ENCODE measurements around the gene UIMC1. TPM values are rescaled to one million over a fixed set of nuclear protein-coding genes. Genes with fewer than 3 reads are reported as not detected.

The UIMC1 gene
- total RNA-seq, 1 donor from 2014 or later = 45.2 TPM

- H3K9me3 Mint-ChIP-seq = no peaks in the 10 kb centered on the region
- TF ChIP-seq CTCF (IDR thresholded peaks at IDR 0.05; ENCODE audit: unreplicated experiment) = no peak
- no peak overlapping the region for H3K4me3 Mint-ChIP-seq
- DNase-seq (ENCODE audit: low spot score in 2 of 2, unreplicated experiment in 2 of 2) = no peak
- H3K4me1 Mint-ChIP-seq = no peaks in the 10 kb centered on the region
- no peak overlapping the region for H3K27ac Mint-ChIP-seq
- H3K27me3 Mint-ChIP-seq (ENCODE audit: low read depth) = no peaks in the 10 kb centered on the region
- H3K36me3 Mint-ChIP-seq = peaks cover 27% of the 10 kb centered on the region
Measured at GRCh38 chr5:177043114-177043513, 36.5 kb upstream of the UIMC1 start.

- Mint-ChIP-seq H3K27me3 (ENCODE audit: low read depth) (no peaks in the 10 kb centered on the region), H3K4me1 (no peaks in the 10 kb centered on the region), H3K36me3 (peaks cover 25% of the 10 kb centered on the region), H3K4me3 (no peak overlapping the region), H3K27ac (no peak overlapping the region), H3K9me3 (no peaks in the 10 kb centered on the region)
- DNase-seq (ENCODE audit: low spot score in 2 of 2, unreplicated experiment in 2 of 2) = no peak
- TF ChIP-seq CTCF (IDR thresholded peaks at IDR 0.05; ENCODE audit: unreplicated experiment) = no peak
Measured at GRCh38 chr5:177041936-177042335, 35.4 kb upstream of the UIMC1 start.

- H3K36me3 Mint-ChIP-seq = peaks cover 25% of the 10 kb centered on the region
- H3K27ac Mint-ChIP-seq = no peak overlapping the region
- TF ChIP-seq CTCF (IDR thresholded peaks at IDR 0.05; ENCODE audit: unreplicated experiment) = no peak
- H3K4me1 Mint-ChIP-seq = peaks cover under 1% of the 10 kb centered on the region
- H3K27me3 Mint-ChIP-seq (ENCODE audit: low read depth) = no peaks in the 10 kb centered on the region
- H3K4me3 Mint-ChIP-seq = no peak overlapping the region
- DNase-seq (ENCODE audit: low spot score in 2 of 2, unreplicated experiment in 2 of 2) = no peak
- no peaks in the 10 kb centered on the region for H3K9me3 Mint-ChIP-seq
Measured at GRCh38 chr5:177040814-177041420, 34.3 kb upstream of the UIMC1 start.

DNA sequence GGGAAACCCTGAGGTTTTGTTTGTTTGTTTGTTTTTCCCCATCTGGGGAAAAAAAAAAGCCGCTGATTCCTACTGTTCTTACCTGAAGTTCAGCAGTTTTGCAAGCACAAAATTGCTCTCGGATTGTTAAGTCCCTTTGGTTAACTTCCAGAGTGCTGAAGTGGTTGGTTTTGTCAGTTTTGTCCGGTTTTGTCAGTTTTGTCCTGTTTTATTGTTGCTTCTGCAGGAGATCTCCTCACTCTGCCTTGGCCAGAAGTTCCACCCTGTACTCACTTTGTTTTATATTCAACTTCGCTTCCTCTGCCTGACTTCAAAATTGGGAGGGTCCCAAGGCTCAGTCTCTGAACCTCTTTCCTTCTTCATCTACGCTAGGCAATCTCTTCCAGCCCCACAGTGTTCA is 30.3 kb upstream of the UIMC1 start:
- Mint-ChIP-seq H3K4me1 (peaks cover 2% of the 10 kb centered on the region), H3K27me3 (ENCODE audit: low read depth) (no peaks in the 10 kb centered on the region), H3K9me3 (no peaks in the 10 kb centered on the region), H3K27ac (no peak overlapping the region), H3K4me3 (no peak overlapping the region), H3K36me3 (peaks cover 17% of the 10 kb centered on the region)
- no peak for TF ChIP-seq CTCF (IDR thresholded peaks at IDR 0.05; ENCODE audit: unreplicated experiment)
- no peak for DNase-seq (ENCODE audit: low spot score in 2 of 2, unreplicated experiment in 2 of 2)

DNA sequence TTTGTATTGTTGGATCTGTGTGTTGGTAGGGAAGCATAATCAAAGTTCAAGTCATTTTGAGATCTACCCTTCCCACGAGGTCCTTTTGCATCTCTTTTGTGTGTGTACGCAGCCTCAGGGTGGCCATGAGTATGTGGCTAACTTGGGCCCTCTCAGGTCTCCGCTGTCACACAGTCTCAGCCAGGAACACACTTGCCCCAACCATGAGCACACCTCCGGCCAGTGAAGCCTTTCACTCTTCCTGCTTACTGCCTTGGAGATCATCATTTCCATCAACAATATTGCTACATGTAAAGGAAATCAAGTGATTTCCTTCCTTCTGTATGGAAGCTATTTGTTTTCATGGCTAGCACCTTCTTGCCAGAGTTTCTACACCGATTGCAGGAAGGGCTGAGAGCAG is 29.9 kb upstream of the UIMC1 start:
- TF ChIP-seq CTCF (IDR thresholded peaks at IDR 0.05; ENCODE audit: unreplicated experiment) = no peak
- peaks cover 15% of the 10 kb centered on the region for H3K36me3 Mint-ChIP-seq
- no peaks in the 10 kb centered on the region for H3K27me3 Mint-ChIP-seq (ENCODE audit: low read depth)
- H3K9me3 Mint-ChIP-seq = peaks cover 4% of the 10 kb centered on the region
- no peak overlapping the region for H3K27ac Mint-ChIP-seq
- no peak overlapping the region for H3K4me3 Mint-ChIP-seq
- H3K4me1 Mint-ChIP-seq = peaks cover 2% of the 10 kb centered on the region
- DNase-seq (ENCODE audit: low spot score in 2 of 2, unreplicated experiment in 2 of 2) = no peak

GRCh38 chr5:177035976-177036375 is 29.4 kb upstream of the UIMC1 start:
- no peak for DNase-seq (ENCODE audit: low spot score in 2 of 2, unreplicated experiment in 2 of 2)
- no peak overlapping the region for H3K4me3 Mint-ChIP-seq
- TF ChIP-seq CTCF (IDR thresholded peaks at IDR 0.05; ENCODE audit: unreplicated experiment) = no peak
- no peak overlapping the region for H3K27ac Mint-ChIP-seq
- peaks cover 2% of the 10 kb centered on the region for H3K4me1 Mint-ChIP-seq
- H3K36me3 Mint-ChIP-seq = peaks cover 18% of the 10 kb centered on the region
- H3K9me3 Mint-ChIP-seq = peaks cover 7% of the 10 kb centered on the region
- no peaks in the 10 kb centered on the region for H3K27me3 Mint-ChIP-seq (ENCODE audit: low read depth)
